Right lobe of liver (tissue), 6 donors: Measurements from ENCODE around the gene GPR3. TPM values are rescaled to one million over a fixed set of nuclear protein-coding genes. Genes with fewer than 3 reads are reported as not detected.

Experiments used
- ATAC-seq, 4 donors: fragments of 200-7000 bp; cut with Tn5 transposase; one replicate each; pipeline ENCODE4 v1.9.1; 2020; ENCODE audit warnings: mild to moderate bottlenecking in 4 of 4, moderate library complexity in 4 of 4
- DNase-seq, 3 donors: peaks; one replicate each; pipeline ENCODE4 v3.0.0-alpha.2; 2020
- H3K27ac ChIP-seq, 3 donors: fragments of 200-600 bp; one replicate each; pipeline ENCODE4 v1.8.0; 2022
- H3K27me3 ChIP-seq, 2 donors: fragments of 200-600 bp; one replicate each; pipeline ENCODE4 v1.8.0; 2022
- H3K36me3 ChIP-seq, 4 donors: fragments of 200-600 bp; sonication (generic) in 1 of 4; one replicate each; pipeline versions ENCODE4 v1.5.1 to v1.8.0; 2017 to 2022; ENCODE audit warnings: control low read depth in 1 of 4
- H3K4me1 ChIP-seq, 4 donors: fragments of 200-600 bp; sonication (generic) in 1 of 4; one replicate each; pipeline versions ENCODE4 v1.5.1 to v1.8.0; 2017 to 2022; ENCODE audit warnings: control low read depth in 1 of 4
- H3K4me3 ChIP-seq, 3 donors: fragments of 200-600 bp; one replicate each; pipeline ENCODE4 v1.8.0; 2022
- H3K9me3 ChIP-seq, 4 donors: fragments of 200-600 bp; sonication (generic) in 1 of 4; one replicate each; pipeline versions ENCODE4 v1.5.1 to v1.8.0; 2017 to 2022; ENCODE audit warnings: control low read depth in 1 of 4
- CTCF ChIP-seq, 4 donors: fragments of 200-600 bp in 3 of 4; fragments of 450-650 bp in 1 of 4; IDR thresholded peaks; one replicate each; pipeline versions ENCODE4 v1.5.1 to v1.8.0; 2016 to 2022; ENCODE audit warnings: antibody characterized with exemption in 4 of 4, mild to moderate bottlenecking in 2 of 4
- POLR2A ChIP-seq: fragments of 450-650 bp; IDR thresholded peaks from one replicate; pipeline ENCODE4 v1.6.1; 2017; ENCODE audit warnings: antibody characterized with exemption, mild to moderate bottlenecking
- WGBS: methylation state at CpG from one replicate; pipeline ENCODE4 v1.1.6; 2018; ENCODE audit warnings: low coverage, low lambda C conversion rate; ENCODE audit not compliant: insufficient coverage; ENCODE audit errors: missing lambda C conversion rate; 5-methylcytosine and 5-hydroxymethylcytosine counted together
- intact Hi-C, 2 donors: fragments of 100-400 bp; cut with DNase I; formaldehyde crosslinking; loops; one replicate each; pipeline versions ENCODE4 v1.11.2 to v1.14.1; 2022
- total RNA-seq, 6 experiments: library from RNA; depleted of rRNA in 2 of 6; stranded (reverse); fragments of >200 nt in 2 of 6; fragmentation: NEBNext Ultra II Directional in 3 of 6; extraction: Animal tissue kit (Norgen Biotek cat#: 25700) in 3 of 6; gene quantifications; one replicate each; pipeline versions ENCODE4 v1.1.0 to v1.2.4, GENCODE V29; 2016 to 2023
- donor health status: DM: no; HTN: yes; CAD: no.
- donor health status: DM: no; HTN: no; CAD: no.
- donor health status: DM: no; HTN: no; CAD: no.
- donor health status: DM: no; HTN: yes; CAD: no.
- donor health status: DM: no; HTN: yes; CAD: no.

GPR3 gene
- total RNA-seq, 6 experiments from 2014 or later, result 0.19 to 0.43 TPM; not detected in 4

- H3K36me3 ChIP-seq, result no peaks in the 10 kb centered on the region
- no peaks in the 10 kb centered on the region for H3K27me3 ChIP-seq
- H3K4me1 ChIP-seq, result peaks cover 0 to 8% (median 0%) of the 10 kb centered on the region in 4 donors
- no peak overlapping the region for H3K4me3 ChIP-seq
- intact Hi-C loops, result no loop called here
- no peak for TF ChIP-seq CTCF (IDR thresholded peaks at IDR 0.05)
- no peak overlapping the region for H3K27ac ChIP-seq
- ATAC-seq (no peak), DNase-seq (no peak)
- 92% methylated on average over 4 of the region's 8 CpGs for WGBS
- H3K9me3 ChIP-seq, result no peaks in the 10 kb centered on the region
Observed at GRCh38 chr1:27346357-27346756, 46.1 kb upstream of the GPR3 start.

- TF ChIP-seq POLR2A (no peak), CTCF (IDR thresholded peaks at IDR 0.05) (no peak)
- intact Hi-C loops, result no loop called here
- no peak for DNase-seq
- H3K27ac ChIP-seq, result no peak overlapping the region
- H3K9me3 ChIP-seq, result no peaks in the 10 kb centered on the region
- ATAC-seq, result no peak
- no peak overlapping the region for H3K4me3 ChIP-seq
- H3K27me3 ChIP-seq, result no peaks in the 10 kb centered on the region
- WGBS, result no CpG with 5 or more reads among the region's 14 CpGs
- peaks cover 0 to 8% (median 0%) of the 10 kb centered on the region in 4 donors for H3K4me1 ChIP-seq
- H3K36me3 ChIP-seq, result no peaks in the 10 kb centered on the region
Observed at GRCh38 chr1:27346991-27347624, 45.3 kb upstream of the GPR3 start.

GRCh38 chr1:27348861-27349783 is 43.3 kb upstream of the GPR3 start:
- Histone ChIP-seq H3K27me3 (no peaks in the 10 kb centered on the region), H3K36me3 (no peaks in the 10 kb centered on the region), H3K27ac (no peak overlapping the region), H3K4me3 (peak overlapping the region; percentile 2 to 32 (median 31)), H3K4me1 (peaks cover 0 to 8% (median 0%) of the 10 kb centered on the region in 4 donors), H3K9me3 (no peaks in the 10 kb centered on the region)
- peak; percentile 52 to 71 (median 60) for ATAC-seq
- intact Hi-C loops, result no loop called here
- TF ChIP-seq POLR2A, result no peak
- no peak for TF ChIP-seq CTCF (IDR thresholded peaks at IDR 0.05)
- WGBS, result 53% methylated on average over 3 of the region's 51 CpGs
- DNase-seq, result no peak

GRCh38 chr1:27349784-27350662 is 42.4 kb upstream of the GPR3 start:
- Histone ChIP-seq H3K4me1 (peaks cover 0 to 8% (median 0%) of the 10 kb centered on the region in 4 donors), H3K27me3 (no peaks in the 10 kb centered on the region), H3K36me3 (no peaks in the 10 kb centered on the region), H3K27ac (no peak overlapping the region), H3K9me3 (no peaks in the 10 kb centered on the region), H3K4me3 (peak overlapping the region; percentile 2 to 32 (median 31))
- ATAC-seq (peak; percentile 67 to 75 (median 73)), DNase-seq (peak in 1 of 3 donors; percentile 68)
- no peak for TF ChIP-seq POLR2A
- TF ChIP-seq CTCF (IDR thresholded peaks at IDR 0.05), result no peak
- WGBS, result 33% methylated on average over 23 of the region's 84 CpGs
- intact Hi-C loops, result no loop called here
